B cell (primary cell): ENCODE results near the gene FAM163A. TPM values are rescaled to one million over a fixed set of nuclear protein-coding genes. Genes with fewer than 3 reads are reported as not detected.

ENCODE experiments used
- ATAC-seq: fragments of 200-7000 bp; cut with Tn5 transposase; one replicate; pipeline ENCODE4 v1.10.0; 2021; ENCODE audit warnings: low read depth, mild to moderate bottlenecking, moderate number of reproducible peaks, moderate library complexity
- CTCF ChIA-PET: fragments of 350-600 bp; sonication (Branson Sonifier 250); formaldehyde crosslinking; loops from one replicate; lab custom pipeline; 2021; ENCODE audit warnings: antibody characterized with exemption, inconsistent platforms; lab: Charles Lee
- POLR2A ChIA-PET: fragments of 350-600 bp; sonication (Branson Sonifier 250); formaldehyde crosslinking; loops from one replicate; lab custom pipeline; 2021; ENCODE audit warnings: antibody characterized with exemption; lab: Charles Lee
- DNase-seq: peaks from one replicate; pipeline ENCODE4 v3.0.0; 2013
- H2AFZ ChIP-seq: 2 replicates; pipeline ENCODE4 v1.6.1; 2012; ENCODE audit warnings: mild to moderate bottlenecking, low read depth, low read length; ENCODE audit not compliant: insufficient read depth, poor library complexity, severe bottlenecking
- H3K27ac ChIP-seq, 2 donors: 1 replicate in 1 of 2; 2 replicates in 1 of 2; pipeline ENCODE4 v1.5.1; 2012 to 2013; ENCODE audit warnings: low read length in 2 of 2, mild to moderate bottlenecking in 2 of 2, moderate library complexity in 1 of 2
- H3K27me3 ChIP-seq, 4 experiments: fragments of 200-600 bp in 1 of 4; sonication (generic) in 1 of 4; replicated peaks in 1 of 4; 1 replicate in 2 of 4; 2 replicates in 2 of 4; pipeline versions ENCODE4 v1.6.1 to v1.7.0; 2013 to 2016; ENCODE audit warnings: low read length in 3 of 4, mild to moderate bottlenecking in 2 of 4, mixed read lengths in 1 of 4, moderate library complexity in 1 of 4; ENCODE audit not compliant: insufficient read depth in 4 of 4, control insufficient read depth in 3 of 4; ENCODE audit errors: control extremely low read depth in 1 of 4
- H3K36me3 ChIP-seq, 2 experiments: replicated peaks in 1 of 2; 1 replicate in 1 of 2; 2 replicates in 1 of 2; pipeline versions ENCODE4 v1.6.1 to v1.7.1; 2013; ENCODE audit warnings: low read length in 1 of 2; ENCODE audit not compliant: insufficient read depth in 2 of 2, control insufficient read depth in 1 of 2; ENCODE audit errors: control extremely low read depth in 1 of 2, extremely low read depth in 1 of 2
- H3K4me1 ChIP-seq, 2 donors: fragments of 200-600 bp in 1 of 2; sonication (generic) in 1 of 2; 1 replicate in 1 of 2; 2 replicates in 1 of 2; pipeline versions ENCODE4 v1.5.1 to v1.6.1; 2013 to 2017; ENCODE audit warnings: low read length in 2 of 2; ENCODE audit not compliant: control insufficient read depth in 2 of 2, insufficient read depth in 2 of 2
- H3K4me2 ChIP-seq: replicated peaks from 2 replicates; pipeline ENCODE3; 2012; ENCODE audit warnings: mild to moderate bottlenecking, low read depth, low read length; ENCODE audit not compliant: poor library complexity, severe bottlenecking
- H3K4me3 ChIP-seq, 5 experiments: fragments of 200-600 bp in 1 of 5; sonication (generic) in 1 of 5; 1 replicate in 3 of 5; 2 replicates in 2 of 5; pipeline versions ENCODE4 v1.5.1 to v1.7.0; 2011 to 2016; ENCODE audit warnings: low read length in 4 of 5, mild to moderate bottlenecking in 4 of 5, low read depth in 2 of 5, control low read depth in 1 of 5, moderate library complexity in 1 of 5; ENCODE audit not compliant: insufficient read depth in 1 of 5; ENCODE audit errors: control extremely low read depth in 1 of 5, extremely low read depth in 1 of 5
- H3K79me2 ChIP-seq: fragments of 200-600 bp; sonication (generic); one replicate; pipeline ENCODE4 v1.6.0; 2016; ENCODE audit warnings: low read length; ENCODE audit not compliant: control insufficient read depth, insufficient read depth
- H3K9ac ChIP-seq: fragments of 200-600 bp; sonication (generic); 2 replicates; pipeline ENCODE4 v1.6.1; 2017; ENCODE audit warnings: mild to moderate bottlenecking, low read length, moderate library complexity
- H3K9me3 ChIP-seq, 3 donors: one replicate each; pipeline versions ENCODE4 v1.6.1 to v1.7.1; 2013; ENCODE audit warnings: low read length in 2 of 3; ENCODE audit not compliant: control insufficient read depth in 2 of 3, insufficient read depth in 1 of 3; ENCODE audit errors: control extremely low read depth in 1 of 3
- H4K20me1 ChIP-seq: 2 replicates; pipeline ENCODE4 v1.6.0; 2012; ENCODE audit warnings: mild to moderate bottlenecking, low read length; ENCODE audit not compliant: insufficient read depth, control insufficient read depth, poor library complexity, severe bottlenecking
- H3K27ac Mint-ChIP-seq: one replicate; pipeline ENCODE4 v1.8.0; 2021; ENCODE audit warnings: mixed read lengths
- H3K27me3 Mint-ChIP-seq: one replicate; pipeline ENCODE4 v1.8.0; 2021; ENCODE audit warnings: mixed read lengths
- H3K4me1 Mint-ChIP-seq: one replicate; pipeline ENCODE4 v1.8.0; 2021; ENCODE audit warnings: mixed read lengths
- H3K4me3 Mint-ChIP-seq: one replicate; pipeline ENCODE4 v1.8.0; 2021; ENCODE audit warnings: mixed read lengths
- H3K9me3 Mint-ChIP-seq: one replicate; pipeline ENCODE4 v1.8.0; 2022; ENCODE audit warnings: mixed read lengths; ENCODE audit not compliant: insufficient read depth
- CTCF ChIP-seq: fragments of 200-600 bp; IDR thresholded peaks from one replicate; pipeline ENCODE4 v1.8.0; 2022; ENCODE audit warnings: antibody characterized with exemption, mild to moderate bottlenecking
- EZH2 ChIP-seq: IDR thresholded peaks from 2 replicates; pipeline ENCODE4 v1.6.1; 2012; ENCODE audit warnings: borderline replicate concordance, low read depth, mild to moderate bottlenecking, moderate library complexity, low read length; ENCODE audit not compliant: insufficient read depth, poor library complexity, severe bottlenecking
- WGBS: methylation state at CpG from one replicate; pipeline ENCODE4 v1.1.5; 2013; ENCODE audit warnings: missing lambda C conversion rate; ENCODE audit not compliant: insufficient coverage; 5-methylcytosine and 5-hydroxymethylcytosine counted together
- intact Hi-C: fragments of 100-400 bp; cut with micrococcal nuclease; formaldehyde crosslinking; loops from one replicate; pipeline ENCODE4 v1.10.0; 2022
- polyA plus RNA-seq: library from polyadenylated mRNA; depleted of rRNA; stranded (reverse); fragments of >200 nt; gene quantifications from 2 replicates; pipeline ENCODE4 v1.2.3, GENCODE V29; 2012
- total RNA-seq, 2 donors: library from RNA; stranded (reverse); fragments of 120-200 nt in 1 of 2; gene quantifications; 1 replicate in 1 of 2; 2 replicates in 1 of 2; pipeline versions ENCODE4 v1.2.3 to v1.2.4, GENCODE V29; 2013 to 2022

Gene FAM163A
- total and polyA plus RNA-seq, 2 donors (not counting 1 experiment from before 2014, with no cell fraction given) = not detected

GRCh38 chr1:179808503-179808902 is 65.4 kb downstream of the FAM163A start:
- peaks cover 29% of the 10 kb centered on the region for H3K27me3 Mint-ChIP-seq
- Histone ChIP-seq H3K27me3 (peaks cover 0 to 8% (median 4%) of the 10 kb centered on the region in 4 experiments), H3K9ac (no peak overlapping the region), H3K9me3 (no peaks in the 10 kb centered on the region), H3K36me3 (no peaks in the 10 kb centered on the region), H3K4me1 (peaks cover 0 to 6% of the 10 kb centered on the region in 2 donors), H3K27ac (no peak overlapping the region), H2AFZ (no peak overlapping the region), H3K4me2 (no peak overlapping the region), H3K4me3 (no peak overlapping the region), H4K20me1 (no peaks in the 10 kb centered on the region), H3K79me2 (no peaks in the 10 kb centered on the region)
- DNase-seq (no peak), ATAC-seq (no peak)
- peaks cover 1% of the 10 kb centered on the region for H3K4me1 Mint-ChIP-seq
- POLR2A ChIA-PET = no interaction called here
- no CpG with 5 or more reads among the region's 1 CpG for WGBS
- intact Hi-C loops = no loop called here
- H3K4me3 Mint-ChIP-seq = no peak overlapping the region
- H3K27ac Mint-ChIP-seq = no peak overlapping the region
- CTCF ChIA-PET = interaction anchor here (0.7 to 7.6 kb wide), 10 partner anchors 13 to 1496 kb away, joined by 3 to 89 read pairs (median 14); no protein-coding TSS in a partner anchor
- no peaks in the 10 kb centered on the region for H3K9me3 Mint-ChIP-seq
- TF ChIP-seq CTCF (no peak), EZH2 (no peak)

- Mint-ChIP-seq H3K4me1 (peaks cover 7% of the 10 kb centered on the region), H3K4me3 (no peak overlapping the region), H3K27me3 (peaks cover 21% of the 10 kb centered on the region), H3K9me3 (no peaks in the 10 kb centered on the region), H3K27ac (no peak overlapping the region)
- ChIA-PET CTCF (interaction anchor here (0.7 to 7.6 kb wide), 31 partner anchors 8 to 1510 kb away, joined by 3 to 89 read pairs (median 6); no protein-coding TSS in a partner anchor), POLR2A (no interaction called here)
- intact Hi-C loops = loop anchor here (5.0 kb wide), 1 partner anchor 442 kb away; the partner anchor contains the start of gene AXDND1
- Histone ChIP-seq H3K4me2 (no peak overlapping the region), H4K20me1 (no peaks in the 10 kb centered on the region), H3K27ac (no peak overlapping the region), H3K27me3 (peaks cover 0 to 15% (median 4%) of the 10 kb centered on the region in 4 experiments), H2AFZ (no peak overlapping the region), H3K36me3 (no peaks in the 10 kb centered on the region), H3K4me1 (peaks cover 6 to 13% of the 10 kb centered on the region in 2 donors), H3K4me3 (no peak overlapping the region), H3K79me2 (no peaks in the 10 kb centered on the region), H3K9me3 (no peaks in the 10 kb centered on the region), H3K9ac (no peak overlapping the region)
- ATAC-seq (peak; percentile 70), DNase-seq (peak; percentile 78)
- WGBS = 29% methylated on average over 9 of the region's 14 CpGs
- TF ChIP-seq CTCF = peak; percentile 90
- TF ChIP-seq EZH2 = no peak
Measured at GRCh38 chr1:179809506-179810366, 66.6 kb downstream of the FAM163A start.
